Epithelial cell of proximal tubule (primary cell): ENCODE data around the gene ASCL2. TPM values are rescaled to one million over a fixed set of nuclear protein-coding genes. Genes with fewer than 3 reads are reported as not detected.
"Not testable (repeated sequence)": the region's sequence is repeated elsewhere in the genome, so short reads cannot be mapped to it uniquely, and the experiment has no call there.

Source experiments
- DNase-seq: peaks from one replicate; pipeline ENCODE4 v3.0.0-alpha.2; 2011; ENCODE audit warnings: low read depth
- H3K4me3 ChIP-seq: 2 replicates; pipeline ENCODE4 v1.5.1; 2011; ENCODE audit warnings: low read depth, mild to moderate bottlenecking, low read length
- CTCF ChIP-seq: conservative IDR thresholded peaks from 2 replicates; pipeline ENCODE4 v1.5.1; 2012; ENCODE audit warnings: low read depth, mild to moderate bottlenecking, low read length
- total RNA-seq: library from RNA; depleted of rRNA; stranded (reverse); fragments of >200 nt; gene quantifications from 2 replicates; pipeline ENCODE4 v1.2.3, GENCODE V29; 2015

ASCL2 gene
- total RNA-seq, 1 donor from 2014 or later: 0.12 TPM

- no peak overlapping the region for H3K4me3 ChIP-seq
- TF ChIP-seq CTCF: no peak
- DNase-seq: no peak
Measured at GRCh38 chr11:2287091-2287490, 16.7 kb upstream of the ASCL2 start.

GRCh38 chr11:2286350-2286749 lies 16.0 kb upstream of the ASCL2 start:
- not testable (repeated sequence) for H3K4me3 ChIP-seq

GRCh38 chr11:2280208-2280607 lies 9.8 kb upstream of the ASCL2 start:
- no peak for TF ChIP-seq CTCF
- no peak for DNase-seq

More at GRCh38 chr11:2286350-2286749, 16.0 kb upstream of the ASCL2 start:
- not testable (repeated sequence) for DNase-seq

GRCh38 chr11:2277933-2278523 lies 7.6 kb upstream of the ASCL2 start:
- TF ChIP-seq CTCF: no peak

More at GRCh38 chr11:2280208-2280607, 9.8 kb upstream of the ASCL2 start:
- no peak overlapping the region for H3K4me3 ChIP-seq

GRCh38 chr11:2277008-2277346 lies 6.6 kb upstream of the ASCL2 start:
- DNase-seq: no peak
- no peak overlapping the region for H3K4me3 ChIP-seq
- TF ChIP-seq CTCF: no peak

More at GRCh38 chr11:2277933-2278523, 7.6 kb upstream of the ASCL2 start:
- H3K4me3 ChIP-seq: no peak overlapping the region
- DNase-seq: no peak

GRCh38 chr11:2276280-2277007 lies 6.1 kb upstream of the ASCL2 start:
- no peak for DNase-seq
- TF ChIP-seq CTCF: no peak
- no peak overlapping the region for H3K4me3 ChIP-seq

- TF ChIP-seq CTCF: no peak
- DNase-seq: no peak
- H3K4me3 ChIP-seq: no peak overlapping the region
Measured at GRCh38 chr11:2275334-2276279, 5.2 kb upstream of the ASCL2 start.
